GM23248 (cell line): ENCODE results near the gene YOD1. TPM values are rescaled to one million over a fixed set of nuclear protein-coding genes. Genes with fewer than 3 reads are reported as not detected.

Experiments
- DNase-seq: peaks from one replicate; pipeline ENCODE4 v3.0.0-alpha.2; 2015
- H2AFZ ChIP-seq: fragments of 200-600 bp; sonication (generic); 2 replicates; pipeline ENCODE4 v1.6.1; 2016; ENCODE audit warnings: antibody characterized with exemption
- H3F3A ChIP-seq: fragments of 200-600 bp; sonication (generic); 2 replicates; pipeline ENCODE4 v1.6.1; 2016; ENCODE audit warnings: mild to moderate bottlenecking, antibody characterized with exemption, mixed run types; ENCODE audit not compliant: insufficient read depth
- H3K27ac ChIP-seq: fragments of 200-600 bp; sonication (generic); 2 replicates; pipeline ENCODE4 v1.5.1; 2016; ENCODE audit warnings: mild to moderate bottlenecking
- H3K27me3 ChIP-seq: fragments of 200-600 bp; sonication (generic); replicated peaks from 2 replicates; pipeline ENCODE4 v1.6.1; 2016; ENCODE audit warnings: mild to moderate bottlenecking; ENCODE audit not compliant: insufficient read depth
- H3K36me3 ChIP-seq: fragments of 200-600 bp; sonication (generic); 2 replicates; pipeline ENCODE4 v1.6.1; 2016; ENCODE audit warnings: low read depth, mild to moderate bottlenecking
- H3K4me1 ChIP-seq: fragments of 200-600 bp; sonication (generic); 2 replicates; pipeline ENCODE4 v1.6.1; 2016; ENCODE audit warnings: mild to moderate bottlenecking; ENCODE audit not compliant: insufficient read depth
- H3K4me2 ChIP-seq: fragments of 200-600 bp; sonication (generic); one replicate; pipeline ENCODE4 v1.6.1; 2016; ENCODE audit warnings: mild to moderate bottlenecking; ENCODE audit not compliant: unreplicated experiment
- H3K4me3 ChIP-seq: fragments of 200-600 bp; sonication (generic); 2 replicates; pipeline ENCODE4 v1.5.1; 2016; ENCODE audit warnings: mild to moderate bottlenecking
- H3K79me2 ChIP-seq: fragments of 200-600 bp; sonication (generic); 2 replicates; pipeline ENCODE4 v1.6.1; 2016; ENCODE audit warnings: mild to moderate bottlenecking; ENCODE audit not compliant: insufficient read depth
- H3K9ac ChIP-seq: fragments of 200-600 bp; sonication (generic); 2 replicates; pipeline ENCODE4 v1.6.1; 2016; ENCODE audit warnings: mild to moderate bottlenecking
- H3K9me2 ChIP-seq: fragments of 200-600 bp; sonication (generic); 2 replicates; pipeline ENCODE4 v1.6.1; 2016; ENCODE audit warnings: mixed run types, mild to moderate bottlenecking, moderate library complexity; ENCODE audit not compliant: insufficient read depth
- H3K9me3 ChIP-seq: fragments of 200-600 bp; sonication (generic); one replicate; pipeline ENCODE4 v1.6.1; 2017; ENCODE audit warnings: low read depth
- H4K20me1 ChIP-seq: fragments of 200-600 bp; sonication (generic); 2 replicates; pipeline ENCODE4 v1.6.0; 2016; ENCODE audit not compliant: insufficient read depth
- EZH2 ChIP-seq: fragments of 200-600 bp; sonication (generic); IDR thresholded peaks from 2 replicates; pipeline ENCODE4 v1.6.1; 2018; ENCODE audit warnings: antibody characterized with exemption, mild to moderate bottlenecking; ENCODE audit not compliant: insufficient read depth, poor library complexity, severe bottlenecking
- EZH2phosphoT487 ChIP-seq: fragments of 200-600 bp; sonication (generic); IDR thresholded peaks from 2 replicates; pipeline ENCODE4 v1.6.1; 2018; ENCODE audit warnings: antibody characterized with exemption, moderate library complexity, mild to moderate bottlenecking, low read depth; ENCODE audit not compliant: insufficient read depth
- WGBS, 2 experiments: methylation state at CpG; one replicate each; pipeline ENCODE4 v1.1.6; 2015 to 2017; ENCODE audit warnings: low lambda C conversion rate in 2 of 2, low coverage in 1 of 2; ENCODE audit errors: missing lambda C conversion rate in 2 of 2; 5-methylcytosine and 5-hydroxymethylcytosine counted together
- in situ Hi-C: fragments of 300-500 bp; cut with MboI; formaldehyde crosslinking; loops from 2 replicates; pipeline ENCODE4 v1.15.0; 2020
- polyA plus RNA-seq: library from polyadenylated mRNA; unstranded; fragments of >200 nt; fragmentation: Nextera tagmentation; extraction: Ambion mirVana; gene quantifications from 2 replicates; pipeline ENCODE4 v1.2.1, GENCODE V29; 2016
- total RNA-seq: library from RNA; depleted of rRNA; stranded (reverse); fragments of >200 nt; shearing (Covaris generic); gene quantifications from 2 replicates; pipeline ENCODE4 v1.2.3, GENCODE V29; 2014; rRNA removed

Gene YOD1
- total and polyA plus RNA-seq, 2 experiments from 2014 or later: 2.4 to 6.7 TPM

DNA sequence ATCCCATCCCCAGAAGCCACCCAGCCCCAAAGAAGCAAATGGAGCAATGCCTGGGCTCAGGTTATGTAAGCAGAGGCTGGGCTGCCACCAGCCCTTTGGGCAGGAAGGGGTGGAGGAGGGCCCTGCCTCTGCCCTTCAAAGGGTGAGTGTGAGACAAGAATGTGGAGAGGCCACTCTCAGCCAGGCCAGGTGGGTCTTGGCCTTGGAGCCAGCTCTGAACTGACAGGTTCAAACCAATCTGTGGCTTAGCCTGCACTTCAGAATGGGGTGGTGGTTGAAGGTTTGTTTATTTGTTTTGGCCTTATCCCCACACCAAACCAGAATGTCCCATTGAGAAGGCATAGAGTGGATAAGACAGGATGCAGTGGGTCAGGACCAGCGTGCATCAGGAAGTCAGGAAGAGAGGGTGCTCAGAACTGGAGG is 48.3 kb downstream of the YOD1 start:
- in situ Hi-C loops: no loop called here

DNA sequence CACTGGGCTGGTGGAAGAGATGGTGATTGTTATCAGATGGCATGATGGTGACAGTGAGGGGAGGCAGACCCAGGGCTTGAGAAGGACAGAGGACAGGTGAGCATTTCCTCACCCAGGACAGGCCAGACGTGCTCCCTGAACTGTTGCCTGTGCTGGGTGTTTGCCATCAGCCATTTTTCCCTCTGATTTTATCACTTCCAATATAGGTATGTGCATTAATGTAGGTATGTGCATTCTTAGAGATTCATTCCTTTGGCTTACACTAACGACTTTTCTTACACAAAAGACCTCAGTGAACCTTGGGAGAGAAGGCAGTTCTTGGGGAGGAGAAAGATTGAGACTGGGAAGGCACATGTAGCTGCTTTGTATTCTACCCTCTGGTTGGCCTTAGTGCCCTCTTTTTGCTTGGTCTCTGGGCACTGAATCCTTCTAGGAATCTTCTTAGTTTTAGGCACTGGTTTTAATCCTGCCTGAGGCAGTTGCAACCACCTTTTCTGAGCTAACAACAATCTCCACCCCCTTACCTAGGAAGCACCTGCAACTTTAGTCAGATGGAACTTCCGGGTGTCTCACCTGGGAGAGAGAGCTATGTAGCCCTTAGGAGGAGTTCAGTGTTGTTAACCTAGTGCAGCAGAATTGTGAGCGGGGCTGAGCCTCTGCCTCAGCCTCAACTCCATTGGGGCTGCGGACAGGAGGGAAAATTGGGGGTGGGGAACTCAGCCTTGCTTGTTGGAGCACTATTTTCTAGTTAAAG is 49.3 kb downstream of the YOD1 start:
- H4K20me1 ChIP-seq: no peaks in the 10 kb centered on the region
- no peak overlapping the region for H3K27ac ChIP-seq
- H3K9me2 ChIP-seq: no peaks in the 10 kb centered on the region
- no peaks in the 10 kb centered on the region for H3K9me3 ChIP-seq
- H3K4me1 ChIP-seq: peaks cover 9% of the 10 kb centered on the region
- H3K4me3 ChIP-seq: no peak overlapping the region
- in situ Hi-C loops: no loop called here
- no peak overlapping the region for H3K4me2 ChIP-seq
- peaks cover 7% of the 10 kb centered on the region for H3F3A ChIP-seq
- H2AFZ ChIP-seq: no peak overlapping the region
- no peak for DNase-seq
- 53 to 62% methylated on average over 5 of the region's 5 CpGs for WGBS, 2 experiments
- no peak for TF ChIP-seq EZH2phosphoT487
- no peak for TF ChIP-seq EZH2
- no peak overlapping the region for H3K9ac ChIP-seq
- H3K36me3 ChIP-seq: no peaks in the 10 kb centered on the region
- no peaks in the 10 kb centered on the region for H3K27me3 ChIP-seq
- no peaks in the 10 kb centered on the region for H3K79me2 ChIP-seq

More for the DNA sequence above, 48.3 kb downstream of the YOD1 start:
- Histone ChIP-seq H3K27ac (no peak overlapping the region), H2AFZ (no peak overlapping the region), H3K27me3 (no peaks in the 10 kb centered on the region), H3K9me2 (no peaks in the 10 kb centered on the region), H3K9me3 (no peaks in the 10 kb centered on the region), H3K9ac (no peak overlapping the region), H3F3A (peaks cover 16% of the 10 kb centered on the region), H3K4me3 (no peak overlapping the region), H3K4me1 (peaks cover 18% of the 10 kb centered on the region), H3K79me2 (no peaks in the 10 kb centered on the region), H3K36me3 (no peaks in the 10 kb centered on the region), H4K20me1 (no peaks in the 10 kb centered on the region), H3K4me2 (no peak overlapping the region)
- WGBS, 2 experiments: 80 to 90% methylated on average over 1 of the region's 1 CpG
- TF ChIP-seq EZH2: no peak
- TF ChIP-seq EZH2phosphoT487: no peak
- DNase-seq: no peak

DNA sequence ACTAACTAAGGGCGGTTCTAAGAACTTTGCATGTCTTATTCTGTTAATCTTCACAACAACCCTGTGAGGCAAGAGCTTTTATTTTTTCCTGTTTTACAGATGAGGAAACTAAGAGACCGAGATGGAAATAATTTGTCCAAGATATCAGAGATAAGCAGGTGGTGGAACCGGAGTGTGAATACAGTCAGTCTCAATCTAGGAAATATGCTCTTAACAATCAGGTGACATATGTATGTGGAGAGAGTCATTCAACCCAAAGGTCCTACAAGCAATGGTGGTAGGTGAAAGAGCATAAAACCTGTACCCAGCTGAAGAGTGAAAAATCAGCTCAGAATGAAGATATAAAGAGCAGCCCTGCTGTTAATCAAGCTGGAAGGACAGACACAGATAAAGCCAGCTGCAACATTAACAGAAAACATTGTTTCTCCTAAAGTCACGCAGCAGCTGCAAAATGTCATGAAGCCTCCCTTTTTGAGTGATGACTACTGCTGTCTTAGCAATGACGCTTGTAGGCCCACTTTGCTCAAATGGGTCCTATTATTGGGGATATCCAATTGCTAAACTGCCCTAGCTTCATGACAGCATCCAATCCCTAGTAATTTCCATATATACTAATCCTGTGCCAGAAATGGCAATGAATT is 50.2 kb downstream of the YOD1 start:
- no peak overlapping the region for H2AFZ ChIP-seq
- no peaks in the 10 kb centered on the region for H3K27me3 ChIP-seq
- no peaks in the 10 kb centered on the region for H3K9me3 ChIP-seq
- H3K4me2 ChIP-seq: no peak overlapping the region
- H3F3A ChIP-seq: no peaks in the 10 kb centered on the region
- no peaks in the 10 kb centered on the region for H4K20me1 ChIP-seq
- 88 to 90% methylated on average over 5 of the region's 5 CpGs for WGBS, 2 experiments
- no peak overlapping the region for H3K27ac ChIP-seq
- peaks cover 4% of the 10 kb centered on the region; the same call in 1 of the 2 replicates for H3K4me1 ChIP-seq
- no peaks in the 10 kb centered on the region for H3K9me2 ChIP-seq
- in situ Hi-C loops: no loop called here
- H3K9ac ChIP-seq: no peak overlapping the region
- H3K36me3 ChIP-seq: no peaks in the 10 kb centered on the region
- TF ChIP-seq EZH2 (no peak), EZH2phosphoT487 (no peak)
- H3K79me2 ChIP-seq: no peaks in the 10 kb centered on the region
- no peak overlapping the region for H3K4me3 ChIP-seq
- no peak for DNase-seq

DNA sequence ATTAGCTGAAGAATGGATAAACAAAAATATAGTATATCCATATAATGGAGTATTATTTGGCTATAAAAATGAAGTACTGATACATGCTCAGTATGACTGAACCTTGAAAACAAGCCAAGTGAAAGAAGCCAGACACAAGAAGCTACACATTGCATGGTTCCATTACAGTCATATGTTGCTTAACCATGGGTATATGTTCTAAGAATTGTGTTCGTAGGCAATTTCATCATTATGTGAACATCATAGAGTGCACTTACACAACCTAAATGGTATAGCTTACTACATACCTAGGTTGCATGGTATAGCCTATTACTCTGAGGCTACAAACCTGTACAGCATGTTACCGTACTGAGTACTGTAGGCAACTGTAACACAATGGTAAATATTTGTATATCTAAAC is 52.2 kb downstream of the YOD1 start:
- in situ Hi-C loops: no loop called here
- Histone ChIP-seq H3K36me3 (no peaks in the 10 kb centered on the region), H3K9me3 (no peaks in the 10 kb centered on the region), H3K9me2 (no peaks in the 10 kb centered on the region), H2AFZ (no peak overlapping the region), H3K4me3 (no peak overlapping the region), H3K4me1 (no peaks in the 10 kb centered on the region), H3K27me3 (no peaks in the 10 kb centered on the region), H3K9ac (no peak overlapping the region), H3F3A (no peaks in the 10 kb centered on the region), H3K27ac (no peak overlapping the region), H3K79me2 (no peaks in the 10 kb centered on the region), H4K20me1 (no peaks in the 10 kb centered on the region), H3K4me2 (no peak overlapping the region)
- TF ChIP-seq EZH2 (no peak), EZH2phosphoT487 (no peak)
- DNase-seq: no peak
- 82 to 86% methylated on average over 2 of the region's 2 CpGs for WGBS, 2 experiments

Other genes with a start within 250 kb of the YOD1 start
- 0.25 TPM in 1 of 2 replicates, not detected in the other for gene IL20, start 185.6 kb downstream of the YOD1 start, total RNA-seq
- not detected in 2 replicates for gene IL20, start 185.6 kb downstream of the YOD1 start, polyA plus RNA-seq
- 2.4 TPM in 1 of 2 replicates, not detected in the other for gene IL24, start 153.8 kb downstream of the YOD1 start, total RNA-seq
- 0.49 and 0.52 TPM in 2 replicates for gene IL24, start 153.8 kb downstream of the YOD1 start, polyA plus RNA-seq
- 1.2 TPM in 1 of 2 replicates, not detected in the other for gene FCMR, start 129.3 kb downstream of the YOD1 start, total RNA-seq
- 0.94 and 2.3 TPM in 2 replicates for gene FCMR, start 129.3 kb downstream of the YOD1 start, polyA plus RNA-seq
- gene PIGR, start 104.7 kb downstream of the YOD1 start, total RNA-seq: not detected in 2 replicates
- gene PIGR, start 104.7 kb downstream of the YOD1 start, polyA plus RNA-seq: not detected in 2 replicates
- gene FCAMR, start 80.7 kb downstream of the YOD1 start, total RNA-seq: not detected in 2 replicates
- gene FCAMR, start 80.7 kb downstream of the YOD1 start, polyA plus RNA-seq: not detected in 2 replicates
- not detected in 2 replicates for gene C1orf116, start 18.5 kb downstream of the YOD1 start, total RNA-seq
- gene C1orf116, start 18.5 kb downstream of the YOD1 start, polyA plus RNA-seq: not detected in 2 replicates
- gene PFKFB2, start 2.1 kb upstream of the YOD1 start, total RNA-seq: 3.7 and 4.2 TPM in 2 replicates
- gene PFKFB2, start 2.1 kb upstream of the YOD1 start, polyA plus RNA-seq: 1.2 and 1.6 TPM in 2 replicates
- gene C4BPB, start 37.7 kb upstream of the YOD1 start, total RNA-seq: not detected in 2 replicates
- gene C4BPB, start 37.7 kb upstream of the YOD1 start, polyA plus RNA-seq: not detected in 2 replicates
- gene C4BPA, start 53.0 kb upstream of the YOD1 start, total RNA-seq: not detected in 2 replicates
- gene C4BPA, start 53.0 kb upstream of the YOD1 start, polyA plus RNA-seq: not detected in 2 replicates